Head of caudate nucleus (tissue), 42 donors: ENCODE data around the gene CAPZB.
"Not testable (repeated sequence)": the region's sequence is repeated elsewhere in the genome, so short reads cannot be mapped to it uniquely, and the experiment has no call there.

Experiments
- DNase-seq, 42 donors: peaks; one replicate each; pipeline versions ENCODE4 v3.0.0 to v3.0.0-alpha.2; 2020 to 2021; ENCODE audit warnings: mixed read lengths in 7 of 42
- intact Hi-C: fragments of 100-400 bp; cut with DNase I; formaldehyde crosslinking; loops from one replicate; pipeline ENCODE4 v1.15.0; 2022

CAPZB gene

GRCh38 chr1:19504796-19505692 is 19.7 kb upstream of the CAPZB start:
- intact Hi-C loops = no loop called here
- DNase-seq = peak in 1 of 42 donors; percentile 39

DNA sequence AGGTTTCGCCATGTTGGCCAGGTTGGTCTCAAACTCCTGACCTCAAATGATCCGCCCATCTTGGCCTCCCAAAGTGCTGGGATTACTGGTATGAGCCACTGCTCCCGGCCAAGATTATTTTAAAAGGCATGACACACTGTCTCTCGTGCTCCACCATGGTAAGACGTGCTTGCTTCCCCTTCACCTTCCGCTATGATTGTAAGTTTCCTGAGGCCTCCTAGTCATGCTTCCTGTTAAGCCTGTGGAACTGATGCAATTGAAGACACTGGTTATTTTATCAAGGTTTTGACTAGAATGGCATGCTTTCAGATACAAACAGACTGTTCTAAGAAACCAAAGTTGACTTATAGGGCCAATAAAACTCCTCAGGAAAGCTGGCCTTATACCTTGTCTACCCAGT is 16.9 kb upstream of the CAPZB start:
- DNase-seq, intact Hi-C loops: not testable (repeated sequence)

- intact Hi-C loops, DNase-seq: not testable (repeated sequence)
Observed at GRCh38 chr1:19499887-19500286, 14.5 kb upstream of the CAPZB start.

GRCh38 chr1:19497443-19497842 is 12.1 kb upstream of the CAPZB start:
- intact Hi-C loops = not testable (repeated sequence)

DNA sequence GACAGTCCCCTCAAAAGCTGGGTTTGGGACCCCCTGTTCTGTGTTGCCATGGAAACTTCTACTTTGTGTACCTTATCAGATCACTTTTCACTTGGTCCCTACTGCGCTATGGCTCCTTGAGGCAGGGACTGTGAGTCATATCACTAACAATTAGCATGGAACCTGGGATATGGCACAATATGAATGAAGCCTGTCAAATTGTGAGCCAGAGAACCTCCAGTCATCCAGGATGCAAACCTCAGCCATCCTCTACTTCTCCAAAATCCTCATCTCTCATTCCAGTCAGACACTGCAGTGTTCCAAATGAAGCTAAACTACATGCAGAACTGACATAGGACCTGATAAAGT is 11.2 kb upstream of the CAPZB start:
- no peak for DNase-seq
- intact Hi-C loops = no loop called here

More at GRCh38 chr1:19497443-19497842, 12.1 kb upstream of the CAPZB start:
- not testable (repeated sequence) for DNase-seq

- intact Hi-C loops = no loop called here
- DNase-seq = no peak
Observed at GRCh38 chr1:19495799-19496526, 10.6 kb upstream of the CAPZB start.

DNA sequence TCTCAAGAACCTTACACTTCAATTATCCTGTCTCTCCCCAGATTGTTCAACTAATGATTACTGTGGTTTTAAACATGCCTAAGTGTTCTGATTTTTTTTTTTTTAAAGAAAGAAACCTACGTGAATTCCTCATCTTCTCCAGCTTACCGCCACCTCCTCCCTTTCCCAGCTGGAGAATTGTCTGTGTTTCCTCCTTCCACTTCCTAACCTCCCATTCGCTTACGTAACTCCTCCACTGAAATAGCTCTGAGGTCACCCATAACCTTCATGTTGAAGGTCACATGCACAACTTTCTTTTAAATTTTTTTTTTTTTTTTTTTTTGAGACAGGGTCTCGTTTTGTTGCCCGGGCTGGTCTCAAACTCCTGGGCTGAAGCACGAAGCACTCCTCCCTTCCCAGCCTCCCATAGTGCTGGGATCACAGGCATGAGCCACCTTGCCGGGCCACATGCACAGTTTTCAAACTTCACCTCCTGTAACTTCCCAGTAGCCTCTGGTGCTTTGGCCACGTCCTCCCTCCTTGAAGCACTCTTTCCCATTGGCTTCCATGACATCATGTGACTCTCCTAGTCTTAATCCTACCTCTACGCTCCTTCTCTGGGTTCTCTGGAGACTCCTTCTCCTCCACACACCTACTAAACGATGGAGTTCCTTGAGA is 9.8 kb upstream of the CAPZB start:
- peak in 2 of 42 donors; percentile 27 to 63 for DNase-seq
- intact Hi-C loops = no loop called here

DNA sequence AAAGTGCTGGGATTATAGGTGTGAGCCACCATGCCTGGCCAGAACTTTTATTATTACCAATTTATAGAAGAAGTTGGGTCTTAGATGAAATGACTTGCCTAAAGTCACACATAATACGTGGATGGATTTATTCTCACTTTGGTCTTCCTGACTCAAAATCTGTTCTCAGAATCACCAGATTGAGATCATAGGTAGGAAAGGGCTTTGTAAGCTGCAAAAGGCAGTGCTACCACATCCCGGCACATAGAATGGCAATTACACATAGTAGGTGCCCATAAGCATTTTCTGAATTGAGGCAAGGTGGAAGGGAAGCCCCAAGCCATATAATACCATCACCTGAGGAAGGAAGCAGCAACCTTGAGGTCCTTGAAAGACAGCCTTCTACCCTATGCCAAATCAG is 8.2 kb upstream of the CAPZB start:
- DNase-seq = no peak
- intact Hi-C loops = no loop called here

DNA sequence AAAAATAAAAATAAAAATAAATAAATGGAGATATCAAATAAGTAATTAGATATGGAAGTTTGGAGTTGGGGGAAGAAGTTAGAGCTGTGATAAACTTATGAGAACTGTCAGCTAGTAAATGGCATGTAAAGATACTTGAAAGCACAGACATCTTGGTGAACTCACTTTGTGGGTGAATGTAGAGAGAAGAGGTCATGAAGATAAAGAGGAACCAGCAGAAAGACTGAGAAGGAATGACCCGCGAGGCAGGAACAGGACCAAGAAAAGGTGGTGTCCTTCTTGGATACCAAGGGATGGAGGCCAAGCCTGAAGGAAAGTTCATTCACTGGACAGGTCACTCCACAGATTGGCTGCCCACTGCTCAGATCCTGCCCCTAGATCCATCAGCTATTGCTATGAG is 4.7 kb upstream of the CAPZB start:
- intact Hi-C loops = loop anchor here (10.0 kb wide), 2 partner anchors 95 to 105 kb away; a partner anchor contains a TSS

GRCh38 chr1:19488136-19488535 is 2.8 kb upstream of the CAPZB start:
- intact Hi-C loops = loop anchor here (10.0 kb wide), 2 partner anchors 93 to 107 kb away; a partner anchor contains a TSS

More for the DNA sequence above, 4.7 kb upstream of the CAPZB start:
- no peak for DNase-seq

GRCh38 chr1:19484798-19485361 is 459 bp downstream of the CAPZB start:
- intact Hi-C loops = loop anchor here (10.0 kb wide), 2 partner anchors 90 to 110 kb away; a partner anchor contains a TSS
- DNase-seq = peak in 5 of 42 donors; percentile 10 to 33 (median 18)

More at GRCh38 chr1:19488136-19488535, 2.8 kb upstream of the CAPZB start:
- DNase-seq = no peak

GRCh38 chr1:19484338-19484797 is 971 bp downstream of the CAPZB start:
- DNase-seq = peak in 3 of 42 donors; percentile 20 to 40 (median 26)
- intact Hi-C loops = loop anchor here (10.0 kb wide), 2 partner anchors 90 to 110 kb away; a partner anchor contains a TSS

DNA sequence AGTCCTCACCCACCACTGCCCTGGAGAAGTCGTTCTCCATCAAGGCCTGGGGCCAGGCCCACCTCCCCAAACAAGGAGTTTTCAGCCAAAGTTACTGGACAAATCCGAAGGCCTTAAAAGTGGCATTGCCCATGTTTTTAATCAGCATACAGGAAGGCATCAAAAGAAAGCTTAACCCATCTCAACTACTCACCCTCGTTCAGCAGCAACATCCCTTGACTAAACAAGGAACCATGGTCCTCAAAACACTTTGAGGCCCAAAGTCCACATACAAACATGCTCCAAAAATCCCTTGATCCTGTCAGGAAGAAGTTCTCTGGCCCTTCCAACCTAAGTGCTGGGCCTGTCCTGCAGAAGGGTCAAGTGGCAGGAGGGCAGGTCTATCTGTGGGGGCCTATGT is 1.6 kb downstream of the CAPZB start:
- DNase-seq = no peak
- intact Hi-C loops = loop anchor here (10.0 kb wide), 2 partner anchors 89 to 111 kb away; a partner anchor contains a TSS

GRCh38 chr1:19483261-19483660 is 2.1 kb downstream of the CAPZB start:
- no peak for DNase-seq
- intact Hi-C loops = loop anchor here (10.0 kb wide), 2 partner anchors 88 to 112 kb away; a partner anchor contains a TSS

GRCh38 chr1:19481826-19482398 is 3.4 kb downstream of the CAPZB start:
- no peak for DNase-seq
- intact Hi-C loops = loop anchor here (10.0 kb wide), 2 partner anchors 87 to 113 kb away; a partner anchor contains a TSS

DNA sequence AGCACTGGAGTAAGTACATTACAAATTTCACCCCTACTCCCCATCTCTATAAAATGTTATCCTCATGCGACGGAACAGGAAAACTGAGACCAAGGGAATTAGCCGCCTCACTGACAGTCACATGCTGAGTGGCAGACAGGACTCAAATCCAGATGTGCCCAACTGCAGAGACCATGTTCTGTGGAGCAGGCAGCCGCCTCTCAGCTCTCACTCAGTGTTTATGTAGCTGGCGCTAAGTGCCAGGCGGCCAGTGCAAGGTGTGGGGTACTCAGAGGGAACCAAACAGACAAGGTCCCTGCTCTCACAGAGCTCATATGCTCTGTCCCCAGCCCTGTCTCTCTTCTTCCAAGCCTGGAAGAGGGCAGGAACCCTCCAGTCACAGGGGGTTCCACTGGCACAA is 5.1 kb downstream of the CAPZB start:
- intact Hi-C loops = loop anchor here (10.0 kb wide), 2 partner anchors 85 to 115 kb away; a partner anchor contains a TSS

GRCh38 chr1:19479351-19480120 is 5.8 kb downstream of the CAPZB start:
- DNase-seq = no peak
- intact Hi-C loops = loop anchor here (10.0 kb wide), 2 partner anchors 85 to 115 kb away; a partner anchor contains a TSS

More for the DNA sequence above, 5.1 kb downstream of the CAPZB start:
- DNase-seq = no peak
